Epithelial cell of prostate (primary cell): ENCODE measurements around the gene COA7.
"Not testable (repeated sequence)": the region's sequence is repeated elsewhere in the genome, so short reads cannot be mapped to it uniquely, and the experiment has no call there.

ENCODE experiments used
- DNase-seq: peaks from one replicate; pipeline ENCODE4 v3.0.0-alpha.2; 2011; ENCODE audit warnings: low read depth, low spot score
- H3K27ac ChIP-seq: fragments of 450-650 bp; 2 replicates; pipeline ENCODE4 v1.5.1; 2017; ENCODE audit warnings: mild to moderate bottlenecking

COA7 gene

DNA sequence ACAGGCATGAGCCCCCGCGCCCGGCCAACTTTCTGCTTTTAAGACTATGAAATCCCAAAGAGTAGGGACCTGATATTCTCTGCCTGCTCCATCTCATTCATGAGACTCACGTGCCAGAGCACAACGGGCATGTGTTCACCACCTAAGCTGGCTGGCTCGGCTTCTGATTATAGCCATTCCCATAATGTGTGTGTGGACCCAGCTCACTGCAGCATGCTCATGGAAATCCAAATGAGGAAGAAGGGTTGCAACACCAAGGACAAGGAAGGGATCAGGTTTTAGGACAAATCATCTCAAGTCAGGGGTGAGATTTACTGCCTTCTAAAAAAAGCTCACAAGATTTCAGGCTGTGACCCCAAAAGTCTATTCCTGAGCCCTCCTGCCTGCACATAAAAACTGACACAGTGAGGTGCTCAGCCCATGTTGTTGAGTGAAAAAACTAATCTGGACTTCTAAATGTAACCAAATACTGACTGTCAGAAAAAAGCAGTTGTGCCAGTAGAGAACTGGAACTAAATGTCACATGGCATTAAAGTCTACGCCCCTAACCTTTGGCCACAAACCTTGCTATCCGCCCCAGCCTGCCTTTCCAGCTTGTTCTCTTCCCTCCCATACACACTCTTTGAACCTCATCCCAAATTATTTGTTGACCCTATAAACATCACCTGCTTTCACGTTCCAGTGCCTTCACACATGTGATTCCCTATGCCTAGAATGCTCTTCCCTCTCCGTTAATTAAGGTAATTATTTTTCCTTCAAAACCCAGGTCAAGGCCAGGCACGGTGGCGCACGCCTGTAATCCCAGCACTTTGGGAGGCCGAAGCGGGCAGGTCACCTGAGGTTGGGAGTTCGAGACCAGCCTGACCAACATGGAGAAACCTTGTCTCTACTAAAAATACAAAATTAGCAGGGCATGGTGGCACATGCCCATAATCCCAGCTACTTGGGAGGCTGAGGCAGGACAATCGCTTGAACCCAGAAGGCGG is 9.1 kb upstream of the COA7 start:
- no peak overlapping the region for H3K27ac ChIP-seq
- no peak for DNase-seq

DNA sequence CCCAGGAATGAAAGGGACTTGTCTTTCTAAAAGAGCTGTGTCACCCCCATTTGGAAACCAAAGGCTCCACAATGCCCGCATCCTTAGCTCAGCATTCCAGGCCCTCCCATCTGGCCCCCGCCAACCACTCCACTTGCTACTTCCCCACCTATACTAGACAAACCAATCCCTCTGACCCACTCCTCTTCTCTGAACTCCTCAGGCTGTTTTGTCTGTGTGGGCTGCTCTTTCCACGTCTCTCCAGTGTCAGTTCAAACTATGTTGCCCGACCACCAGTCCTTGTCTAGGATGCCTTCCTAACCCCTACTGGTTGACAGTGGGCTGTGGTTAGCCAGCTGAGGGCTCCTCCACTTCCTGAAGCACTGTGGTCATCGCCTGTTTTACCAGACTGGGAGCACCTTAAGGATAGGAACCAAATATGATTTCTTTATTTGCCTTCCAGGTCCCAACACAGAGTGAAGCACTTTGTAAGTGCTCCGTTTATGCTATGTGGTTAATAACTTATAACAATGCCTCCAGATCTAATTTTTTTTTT is 8.1 kb upstream of the COA7 start:
- no peak for DNase-seq
- H3K27ac ChIP-seq: no peak overlapping the region

DNA sequence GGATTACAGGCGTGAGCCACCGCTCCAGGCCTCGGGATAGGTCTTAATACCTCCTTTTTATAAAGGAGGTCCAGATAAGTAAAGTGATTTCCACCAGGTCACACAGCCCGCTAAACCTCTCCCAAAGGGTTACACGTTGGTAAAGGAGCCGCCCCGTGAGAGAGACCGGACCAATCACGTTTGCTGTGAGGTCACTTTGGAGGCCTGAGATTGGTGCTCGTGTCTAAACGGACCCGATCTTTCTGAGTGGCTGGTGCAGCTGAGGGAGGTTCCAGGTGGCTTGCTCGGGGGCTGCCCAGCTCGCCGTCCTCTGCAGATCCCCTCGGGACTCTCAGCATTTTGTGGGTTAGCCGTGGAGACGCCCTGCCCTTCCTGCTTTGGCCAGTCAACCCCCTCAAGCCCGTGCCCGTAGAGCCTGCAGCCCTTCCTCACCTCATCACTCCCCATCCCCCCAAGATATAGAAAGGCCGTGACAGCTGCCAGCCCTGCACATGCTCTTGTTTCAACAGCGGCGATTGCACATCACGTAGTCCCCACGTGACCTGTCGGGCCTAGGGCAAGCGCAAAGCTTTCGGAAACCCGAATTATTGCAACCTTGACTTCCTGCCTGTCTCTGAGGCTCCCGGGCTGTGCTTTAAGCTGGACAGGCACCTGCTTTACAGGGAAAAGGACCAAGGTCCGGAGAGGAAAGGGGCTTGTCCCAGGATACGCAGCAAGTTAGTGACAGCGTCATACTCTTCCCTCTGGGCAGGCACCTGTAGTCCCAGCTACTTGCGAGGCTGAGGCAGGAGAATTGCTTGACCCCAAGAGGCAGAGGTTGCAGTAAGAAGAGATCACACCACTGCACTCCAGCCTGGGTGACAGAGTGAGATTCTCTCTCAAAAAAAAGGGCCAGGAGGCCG is 5.0 kb upstream of the COA7 start:
- peak overlapping the region; percentile 46 for H3K27ac ChIP-seq
- DNase-seq: no peak

DNA sequence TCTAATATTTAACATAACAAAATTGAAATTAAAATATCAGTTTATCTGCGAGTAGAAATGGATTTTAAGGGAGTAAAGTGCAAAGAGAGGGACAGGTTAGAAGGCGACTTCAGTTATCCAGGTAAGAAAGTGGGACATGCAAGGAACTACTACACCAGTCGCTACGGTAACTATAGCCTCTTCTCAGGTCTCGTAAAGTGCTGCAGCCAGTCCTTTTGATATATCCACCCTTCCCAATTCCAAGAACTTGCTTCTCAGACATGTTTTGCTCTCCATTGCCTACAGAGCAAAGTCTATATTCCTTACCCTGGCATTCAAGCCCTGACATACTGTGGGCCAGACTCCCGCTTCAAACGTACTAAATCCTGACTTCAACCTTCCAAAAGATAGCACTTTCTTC is 2.5 kb downstream of the COA7 start:
- no peak for DNase-seq
- H3K27ac ChIP-seq: no peak overlapping the region

DNA sequence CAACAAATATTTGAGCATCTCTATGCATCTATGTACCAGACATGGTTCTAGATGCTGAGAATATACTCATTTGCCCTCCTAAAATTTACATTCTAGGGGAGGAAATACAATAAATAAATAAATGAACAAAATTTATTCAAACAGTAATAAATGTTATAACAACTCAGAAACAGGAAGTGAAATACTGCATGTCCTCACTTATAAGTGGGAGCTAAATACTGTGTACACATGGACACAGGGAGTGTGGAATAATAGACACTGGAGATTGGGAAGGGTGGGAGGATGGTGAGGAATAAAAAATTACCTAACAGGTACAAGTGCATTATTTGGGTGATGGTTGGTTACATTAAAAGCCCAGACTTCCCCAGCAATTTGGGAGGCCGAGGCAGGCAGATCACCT is 4.3 kb downstream of the COA7 start:
- no peak for DNase-seq
- no peak overlapping the region for H3K27ac ChIP-seq

DNA sequence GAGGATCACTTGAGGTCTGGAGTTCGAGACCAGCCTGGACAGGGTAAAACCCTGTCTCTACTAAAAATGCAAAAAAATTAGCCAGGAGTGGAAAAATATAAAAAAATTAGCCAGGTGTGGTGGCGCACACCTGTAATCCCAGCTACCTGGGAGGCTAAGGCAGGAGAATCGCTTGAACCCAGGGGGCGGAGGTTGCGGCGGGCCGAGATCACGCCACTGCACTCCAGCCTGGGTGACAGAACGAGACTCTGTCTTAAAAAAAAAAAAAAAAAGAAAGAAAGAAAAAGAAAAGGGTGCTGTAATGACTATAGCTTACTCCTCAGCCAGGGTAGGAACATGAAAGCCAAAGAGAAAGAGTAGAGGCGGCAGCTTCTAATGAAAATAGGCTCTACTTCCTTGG is 4.8 kb downstream of the COA7 start:
- H3K27ac ChIP-seq, DNase-seq: not testable (repeated sequence)

DNA sequence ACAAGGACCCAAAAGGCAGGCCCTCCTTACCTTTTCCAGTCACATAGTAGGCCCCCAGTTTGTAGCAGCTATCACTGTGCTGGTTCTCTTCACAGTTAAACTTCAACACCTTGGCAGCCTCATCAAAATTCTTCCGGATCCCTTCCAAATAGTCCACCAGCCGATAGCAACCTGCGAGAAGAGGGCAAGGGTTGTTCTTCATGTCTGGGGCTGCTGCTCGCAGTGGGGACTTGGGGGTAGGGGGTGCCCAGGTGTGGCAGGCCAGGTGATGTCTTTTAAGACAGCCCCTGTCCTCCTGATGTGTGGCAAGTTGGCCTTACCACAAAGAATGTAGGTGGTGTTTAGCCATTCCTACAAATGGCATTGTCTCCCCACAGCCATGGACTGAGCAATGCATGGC is 5.5 kb downstream of the COA7 start:
- no peak for DNase-seq
- no peak overlapping the region for H3K27ac ChIP-seq

DNA sequence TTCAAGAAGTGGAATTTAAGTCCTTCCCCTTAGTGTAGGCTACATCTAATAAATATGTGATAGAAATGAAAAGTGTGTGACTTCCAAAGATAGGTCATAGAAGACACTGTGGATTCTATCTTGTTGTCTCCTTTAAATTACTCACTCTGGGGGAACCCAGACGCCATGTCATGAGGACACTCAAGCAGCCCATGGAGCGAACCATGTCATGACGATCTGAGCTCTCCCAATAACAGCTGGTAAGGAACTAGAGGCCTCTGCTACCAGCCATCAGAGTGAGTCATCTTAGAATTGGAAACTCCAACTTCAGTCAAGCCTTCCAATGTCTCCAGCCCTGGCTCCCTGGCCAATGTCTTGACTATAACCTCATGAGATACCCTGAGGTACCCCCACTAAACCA is 6.3 kb downstream of the COA7 start:
- no peak for DNase-seq
- no peak overlapping the region for H3K27ac ChIP-seq

DNA sequence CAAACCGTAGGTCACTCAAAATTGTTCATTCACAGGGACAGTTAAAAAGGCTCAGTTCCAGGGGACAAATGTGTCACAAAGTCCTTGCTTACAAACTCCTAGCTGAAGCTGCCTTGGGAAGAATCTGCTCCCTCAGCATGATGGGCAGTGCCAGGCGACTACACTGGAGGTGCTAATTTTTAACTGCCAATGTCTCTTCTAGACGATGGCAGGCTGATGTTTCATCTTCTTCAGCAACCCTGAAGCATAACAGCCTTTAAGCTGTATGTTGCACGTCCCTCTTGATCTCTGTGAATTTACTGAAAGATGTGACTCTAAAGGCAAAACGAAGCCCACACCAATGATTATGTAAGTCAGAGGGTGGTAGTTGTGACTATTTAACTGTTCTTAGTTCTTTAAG is 11.3 kb downstream of the COA7 start:
- DNase-seq: no peak
- H3K27ac ChIP-seq: no peak overlapping the region

DNA sequence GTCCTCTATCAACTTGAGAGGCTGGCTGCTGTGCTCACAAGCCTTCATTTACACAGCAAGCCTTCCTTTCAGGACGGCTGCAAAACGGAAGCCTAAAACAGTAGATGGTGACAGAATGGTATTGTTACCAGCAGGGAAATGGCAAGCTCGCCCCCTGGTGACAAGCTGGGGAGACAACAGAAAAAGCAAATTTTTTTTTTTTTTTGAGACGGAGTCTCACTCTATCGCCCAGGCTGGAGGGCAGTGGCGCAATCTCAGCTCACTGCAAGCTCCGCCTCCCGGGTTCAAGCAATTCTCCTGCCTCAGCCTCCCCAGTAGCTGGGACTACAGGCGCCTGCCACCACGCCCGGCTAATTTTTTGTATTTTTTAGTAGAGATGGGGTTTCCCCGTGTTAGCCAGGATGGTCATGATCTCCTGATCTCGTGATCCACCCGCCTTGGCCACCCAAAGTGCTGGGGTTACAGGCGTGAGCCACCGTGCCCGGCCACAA is 11.8 kb downstream of the COA7 start:
- not testable (repeated sequence) for DNase-seq, H3K27ac ChIP-seq

DNA sequence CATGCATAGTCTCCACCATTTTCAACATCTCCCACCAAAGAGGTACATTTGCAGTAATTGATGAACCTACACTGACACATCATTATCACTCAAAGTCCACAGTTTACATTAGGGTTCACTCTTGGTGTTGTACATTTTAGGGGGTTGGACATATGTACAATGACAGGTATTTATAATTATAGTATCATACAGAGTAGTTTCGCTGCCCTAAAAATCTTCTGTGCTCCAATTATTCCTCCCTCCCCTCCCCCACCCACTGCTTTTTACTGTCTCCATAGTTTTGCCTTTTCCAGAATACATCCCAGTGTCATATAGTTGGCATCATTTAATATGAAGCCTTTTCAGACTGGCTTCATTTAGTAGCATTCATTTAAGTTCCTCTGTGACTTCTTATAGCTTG is 13.6 kb downstream of the COA7 start:
- no peak for DNase-seq
- no peak overlapping the region for H3K27ac ChIP-seq

DNA sequence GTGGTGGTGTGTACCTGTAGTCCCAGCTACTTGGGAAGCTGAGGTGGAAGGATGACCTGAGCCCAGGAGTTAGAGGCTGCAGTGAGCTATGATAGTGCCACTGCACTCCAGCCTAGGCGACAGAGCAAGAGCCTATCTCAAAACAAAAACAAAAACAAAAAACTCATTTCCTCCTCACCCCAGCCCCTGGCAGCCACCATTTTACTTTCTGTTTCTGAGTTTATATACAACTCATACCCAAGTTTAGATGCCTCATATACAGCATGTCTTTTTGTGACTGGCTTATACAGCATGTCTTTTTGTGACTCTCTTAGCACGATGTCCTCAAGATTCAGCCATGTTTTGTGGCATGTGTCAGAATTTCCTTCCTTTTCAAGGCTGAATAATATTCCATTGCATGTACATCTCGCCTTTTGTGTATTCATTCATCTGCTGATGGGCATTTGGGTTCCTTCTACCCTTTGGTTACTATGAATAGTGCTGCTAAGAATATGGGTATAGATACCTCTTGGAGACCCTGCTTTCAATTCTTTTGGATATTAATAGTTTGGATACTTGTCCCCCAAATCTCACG is 14.7 kb downstream of the COA7 start:
- no peak overlapping the region for H3K27ac ChIP-seq
- no peak for DNase-seq

DNA sequence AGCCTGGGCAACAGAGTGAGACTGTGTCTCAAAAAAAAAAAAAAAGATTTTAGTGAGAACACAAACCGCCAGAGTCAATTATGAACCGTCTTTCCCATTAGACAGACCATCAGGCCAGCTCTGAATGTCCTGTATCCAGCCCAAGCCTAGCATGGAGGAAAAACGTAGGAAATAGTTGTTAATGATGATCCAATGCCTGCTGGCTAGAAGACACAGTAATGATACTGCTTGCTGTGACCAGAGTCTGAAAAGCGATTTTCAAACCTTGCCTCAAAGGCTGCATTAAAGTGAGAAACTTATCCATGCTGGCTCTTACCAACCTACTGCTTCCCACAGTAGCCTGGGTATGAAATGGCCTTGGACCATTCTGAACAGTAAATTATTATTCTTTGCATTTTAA is 17.0 kb downstream of the COA7 start:
- no peak overlapping the region for H3K27ac ChIP-seq
- DNase-seq: no peak

DNA sequence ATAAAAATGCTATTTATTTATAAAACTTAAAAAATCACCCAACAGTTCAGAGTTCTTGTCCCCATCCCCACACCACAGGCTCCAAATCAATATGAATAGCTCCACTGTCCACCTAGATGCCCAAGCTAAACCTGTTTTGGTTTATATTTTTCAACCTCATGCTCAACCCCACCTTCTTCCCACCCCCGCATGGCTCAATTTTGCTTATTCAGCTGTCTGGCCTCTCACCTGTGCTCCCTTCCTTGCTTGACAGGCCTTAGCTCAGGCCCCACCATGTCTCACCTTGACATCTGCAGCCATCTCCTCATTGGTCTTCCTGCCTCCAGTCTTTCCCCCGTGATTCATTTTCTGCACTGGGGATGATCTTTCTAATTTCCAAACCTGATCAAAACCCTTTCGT is 17.8 kb downstream of the COA7 start:
- DNase-seq: no peak
- H3K27ac ChIP-seq: no peak overlapping the region

DNA sequence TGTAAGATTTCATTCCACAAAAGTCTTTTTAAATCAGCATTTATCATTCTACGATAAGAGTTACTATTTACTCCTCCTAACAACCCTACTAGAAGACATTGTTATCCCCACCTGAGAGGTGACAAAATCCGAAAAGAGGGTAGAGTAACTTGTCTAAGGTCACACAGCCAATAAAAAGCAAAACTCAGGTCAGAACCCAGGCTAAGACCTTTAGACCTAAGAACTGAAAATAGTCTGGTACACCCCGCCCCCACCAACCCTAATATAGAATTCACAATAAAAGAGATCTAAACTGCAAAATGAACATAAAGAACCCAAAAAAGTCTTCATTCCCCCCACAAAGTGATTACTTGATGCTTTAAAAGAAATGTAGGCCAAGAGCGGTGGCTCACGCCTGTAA is 18.6 kb downstream of the COA7 start:
- DNase-seq: no peak
- H3K27ac ChIP-seq: no peak overlapping the region

DNA sequence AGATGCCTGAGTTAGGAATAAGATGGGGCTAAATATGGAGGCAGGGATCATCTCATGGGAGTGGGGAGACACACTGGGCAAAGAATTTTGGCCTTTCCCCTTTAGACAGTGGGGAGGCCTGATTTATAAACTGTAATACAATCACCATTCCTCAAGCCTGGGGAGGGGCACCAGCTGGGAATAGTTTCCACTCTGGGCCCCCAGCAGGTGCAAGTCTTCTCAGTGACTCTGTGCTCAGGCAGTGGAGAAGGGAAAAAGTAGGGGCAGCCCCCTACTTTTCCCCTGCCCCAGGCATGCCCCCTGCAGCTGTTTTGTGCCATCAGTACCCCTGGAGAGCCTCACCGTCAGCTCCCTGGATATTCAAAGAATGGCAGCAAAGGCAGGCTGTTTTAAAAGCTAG is 19.1 kb downstream of the COA7 start:
- no peak for DNase-seq
- no peak overlapping the region for H3K27ac ChIP-seq

DNA sequence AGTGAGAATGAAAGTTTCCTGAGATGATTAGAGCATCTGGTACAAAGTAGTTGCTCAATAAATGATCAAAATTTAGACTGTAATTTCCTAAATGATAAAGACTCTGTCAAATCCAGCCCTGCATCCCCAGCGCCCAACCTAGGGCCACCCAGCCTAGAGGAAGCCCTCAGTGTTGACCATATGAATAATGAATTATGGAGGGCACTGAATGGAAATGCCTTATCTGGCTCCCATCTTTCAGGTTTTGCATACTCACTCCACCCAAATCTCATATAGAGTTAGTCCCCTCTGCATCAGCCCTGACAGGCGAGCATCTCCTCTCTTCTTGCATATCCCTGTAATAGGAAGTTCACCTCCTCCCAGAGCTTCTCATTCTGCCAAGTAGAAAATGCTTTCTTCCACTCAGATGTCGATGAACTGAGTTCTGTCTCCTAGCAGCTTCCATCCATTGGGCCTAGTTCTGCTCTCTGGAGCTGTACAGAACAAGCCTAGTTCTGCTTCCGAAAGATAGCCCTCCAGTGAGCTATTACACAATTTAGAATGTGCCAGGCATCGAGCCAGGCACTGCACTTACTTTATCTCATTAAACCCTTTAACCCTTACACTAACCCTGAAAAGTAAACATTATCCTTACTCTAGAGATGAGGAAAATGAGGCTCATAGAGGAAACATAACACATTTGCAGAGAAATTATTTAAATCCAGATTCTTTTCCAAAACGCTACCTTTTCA is 20.9 kb downstream of the COA7 start:
- no peak overlapping the region for H3K27ac ChIP-seq
- no peak for DNase-seq

DNA sequence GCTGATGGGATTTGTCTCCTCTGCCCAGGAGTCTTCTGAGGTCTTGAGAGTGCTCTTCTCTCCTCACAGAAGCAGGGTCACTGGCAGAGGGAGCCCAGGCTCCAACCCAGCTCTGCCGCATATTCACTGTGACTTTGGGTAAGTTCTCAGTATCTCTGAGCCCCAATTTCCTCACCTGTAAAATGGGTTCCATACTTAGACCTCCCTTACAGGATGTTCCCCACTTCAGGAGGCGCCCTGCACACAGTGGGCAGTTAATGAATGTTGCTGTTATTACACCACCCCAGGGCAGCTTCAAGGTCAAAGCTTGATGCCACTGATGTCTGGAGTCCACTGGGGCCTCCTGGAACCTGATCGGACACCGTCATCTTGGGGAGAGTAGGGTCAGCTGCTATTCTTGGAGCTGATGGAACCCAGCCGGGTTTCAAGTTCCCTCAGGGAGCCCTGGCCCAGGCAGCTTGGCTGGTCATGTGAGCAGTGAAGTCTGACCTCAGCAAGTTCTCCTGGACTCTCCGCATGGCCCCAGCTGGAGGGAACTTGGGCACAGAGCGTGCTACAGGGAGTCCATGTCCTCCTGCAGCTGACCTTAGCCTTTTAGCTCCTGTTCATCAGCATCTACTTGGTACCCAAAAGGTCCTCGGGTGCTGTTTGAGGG is 21.8 kb downstream of the COA7 start:
- no peak for DNase-seq
- no peak overlapping the region for H3K27ac ChIP-seq
